Thoracic aorta (tissue), 2 donors: ENCODE results near the gene TRIM62. TPM values are rescaled to one million over a fixed set of nuclear protein-coding genes. Genes with fewer than 3 reads are reported as not detected.

Source experiments
- ATAC-seq: fragments of 150-250 bp; one replicate; pipeline ENCODE4 v1.8.0; 2017; ENCODE audit warnings: low read depth; ENCODE audit not compliant: insufficient number of reproducible peaks, low FRiP score
- DNase-seq: peaks from one replicate; pipeline ENCODE4 v3.0.0-alpha.2; 2020; ENCODE audit warnings: low spot score
- H3K27ac ChIP-seq, 2 donors: fragments of 200-600 bp; sonication (generic); 1 replicate in 1 of 2; 2 replicates in 1 of 2; pipeline ENCODE4 v1.5.1; 2016; ENCODE audit warnings: mild to moderate bottlenecking in 2 of 2, moderate library complexity in 2 of 2
- H3K27me3 ChIP-seq: fragments of 200-600 bp; sonication (generic); replicated peaks from 2 replicates; pipeline ENCODE4 v1.6.0; 2016; ENCODE audit warnings: mild to moderate bottlenecking; ENCODE audit not compliant: insufficient read depth
- H3K36me3 ChIP-seq: fragments of 200-600 bp; sonication (generic); one replicate; pipeline ENCODE4 v1.5.1; 2016
- H3K4me1 ChIP-seq, 2 donors: fragments of 200-600 bp; sonication (generic); 1 replicate in 1 of 2; 2 replicates in 1 of 2; pipeline versions ENCODE4 v1.5.1 to v1.6.0; 2016; ENCODE audit warnings: low read depth in 2 of 2, mild to moderate bottlenecking in 1 of 2; ENCODE audit not compliant: control insufficient read depth in 1 of 2
- H3K4me3 ChIP-seq: fragments of 200-600 bp; sonication (generic); 2 replicates; pipeline ENCODE4 v1.5.1; 2016; ENCODE audit warnings: mild to moderate bottlenecking
- H3K9me3 ChIP-seq: fragments of 200-600 bp; sonication (generic); 2 replicates; pipeline ENCODE4 v1.5.1; 2016
- CTCF ChIP-seq: fragments of 200-600 bp; sonication (generic); IDR thresholded peaks from one replicate; pipeline ENCODE4 v1.5.1; 2019; ENCODE audit warnings: antibody characterized with exemption
- total RNA-seq, 2 donors: library from RNA; depleted of rRNA; stranded (reverse); fragments of >200 nt; gene quantifications; one replicate each; pipeline versions ENCODE4 v1.1.0 to v1.2.3, GENCODE V29; 2016

Gene TRIM62
- total RNA-seq, 2 donors from 2014 or later = 13.0 to 14.0 TPM

GRCh38 chr1:33121728-33122127 lies 60.1 kb downstream of the TRIM62 start:
- no peak for ATAC-seq
- Histone ChIP-seq H3K4me3 (no peak overlapping the region), H3K27me3 (no peaks in the 10 kb centered on the region), H3K27ac (no peak overlapping the region), H3K36me3 (no peaks in the 10 kb centered on the region), H3K9me3 (no peaks in the 10 kb centered on the region), H3K4me1 (peaks cover 8 to 10% of the 10 kb centered on the region in 2 donors)
- no peak for DNase-seq
- no peak for TF ChIP-seq CTCF

- H3K4me1 ChIP-seq = no peaks in the 10 kb centered on the region
- no peak for ATAC-seq
- no peaks in the 10 kb centered on the region for H3K36me3 ChIP-seq
- no peak overlapping the region for H3K4me3 ChIP-seq
- no peak for DNase-seq
- no peaks in the 10 kb centered on the region for H3K27me3 ChIP-seq
- no peak for TF ChIP-seq CTCF
- H3K9me3 ChIP-seq = no peaks in the 10 kb centered on the region
- no peak overlapping the region for H3K27ac ChIP-seq
These were observed 61.2 kb downstream of the TRIM62 start for GRCh38 chr1:33120436-33121231.

GRCh38 chr1:33119532-33120217 lies 62.2 kb downstream of the TRIM62 start:
- ATAC-seq (no peak), DNase-seq (no peak)
- Histone ChIP-seq H3K27ac (no peak overlapping the region), H3K4me3 (no peak overlapping the region), H3K36me3 (no peaks in the 10 kb centered on the region), H3K27me3 (no peaks in the 10 kb centered on the region), H3K9me3 (no peaks in the 10 kb centered on the region), H3K4me1 (no peaks in the 10 kb centered on the region)
- no peak for TF ChIP-seq CTCF

GRCh38 chr1:33119050-33119449 lies 62.8 kb downstream of the TRIM62 start:
- Histone ChIP-seq H3K4me3 (no peak overlapping the region), H3K36me3 (no peaks in the 10 kb centered on the region), H3K27ac (no peak overlapping the region), H3K4me1 (no peaks in the 10 kb centered on the region), H3K27me3 (no peaks in the 10 kb centered on the region), H3K9me3 (no peaks in the 10 kb centered on the region)
- TF ChIP-seq CTCF = no peak
- DNase-seq (no peak), ATAC-seq (no peak)

GRCh38 chr1:33118274-33118673 lies 63.6 kb downstream of the TRIM62 start:
- no peak for DNase-seq
- H3K4me3 ChIP-seq = no peak overlapping the region
- no peaks in the 10 kb centered on the region for H3K4me1 ChIP-seq
- TF ChIP-seq CTCF = no peak
- ATAC-seq = no peak
- H3K9me3 ChIP-seq = no peaks in the 10 kb centered on the region
- no peak overlapping the region for H3K27ac ChIP-seq
- no peaks in the 10 kb centered on the region for H3K36me3 ChIP-seq
- H3K27me3 ChIP-seq = no peaks in the 10 kb centered on the region
